ENCODE data around the gene TSC1.

- no peak for TF ChIP-seq ZNF223 (tag by site-specific recombination; IDR thresholded peaks at IDR 0.05)
- TF ChIP-seq ZNF704 (tag by site-specific recombination; IDR thresholded peaks at IDR 0.05), result no peak
- TF ChIP-seq ZIC2 (tag by site-specific recombination; IDR thresholded peaks at IDR 0.05), result no peak
- TF ChIP-seq CTCF (tag by site-specific recombination; IDR thresholded peaks at IDR 0.05), result no peak
- TF ChIP-seq ZNF140 (tag by site-specific recombination; IDR thresholded peaks at IDR 0.05), result no peak
- TF ChIP-seq GLI4 (tag by site-specific recombination; IDR thresholded peaks at IDR 0.05), result no peak
- no peak for TF ChIP-seq ZNF132 (tag by site-specific recombination; IDR thresholded peaks at IDR 0.05; ENCODE audit: borderline replicate concordance)
- TF ChIP-seq ZNF473 (tag by site-specific recombination; IDR thresholded peaks at IDR 0.05), result no peak
- no peak for TF ChIP-seq ZBTB11 (tag by site-specific recombination; conservative IDR thresholded peaks at IDR 0.05; ENCODE audit: low read depth)
- TF ChIP-seq EGR2 (tag by site-specific recombination; IDR thresholded peaks at IDR 0.05; ENCODE audit: low read depth), result no peak
- TF ChIP-seq PRDM4 (tag by site-specific recombination; IDR thresholded peaks at IDR 0.05), result no peak
- no peak for TF ChIP-seq ZNF398 (tag by site-specific recombination; IDR thresholded peaks at IDR 0.05)
- TF ChIP-seq ZNF433 (tag by site-specific recombination; IDR thresholded peaks at IDR 0.05; ENCODE audit: low read depth), result no peak
Measured at GRCh38 chr9:132846918-132847515, 97.4 kb downstream of the TSC1 start.
